ENCODE results near the gene NOS2.
"Not testable (repeated sequence)": the region's sequence is repeated elsewhere in the genome, so short reads cannot be mapped to it uniquely, and the experiment has no call there.

The NOS2 gene

GRCh38 chr17:27783440-27784350, 16.6 kb downstream of the NOS2 start:
- no peak for DNase-seq

- no peak for DNase-seq
Measured at GRCh38 chr17:27782791-27783206, 17.5 kb downstream of the NOS2 start.

- no peak for DNase-seq
Measured at GRCh38 chr17:27780828-27781404, 19.4 kb downstream of the NOS2 start.

GRCh38 chr17:27780092-27780827, 20.1 kb downstream of the NOS2 start:
- no peak for DNase-seq

- no peak for DNase-seq
Measured at GRCh38 chr17:27778183-27778582, 22.1 kb downstream of the NOS2 start.

GRCh38 chr17:27776882-27777624, 23.3 kb downstream of the NOS2 start:
- no peak for DNase-seq

- DNase-seq, result no peak
Measured at GRCh38 chr17:27771586-27771985, 28.7 kb downstream of the NOS2 start.

- DNase-seq, result no peak
Measured at GRCh38 chr17:27770877-27771276, 29.5 kb downstream of the NOS2 start.

GRCh38 chr17:27768858-27769410, 31.4 kb downstream of the NOS2 start:
- no peak for DNase-seq

GRCh38 chr17:27766438-27766837, 33.9 kb downstream of the NOS2 start:
- DNase-seq, result no peak

GRCh38 chr17:27765353-27765752, 35.0 kb downstream of the NOS2 start:
- DNase-seq, result no peak

GRCh38 chr17:27764589-27764988, 35.7 kb downstream of the NOS2 start:
- no peak for DNase-seq

- peak; percentile 52 for DNase-seq
Measured at GRCh38 chr17:27762527-27763305, 37.6 kb downstream of the NOS2 start.

- not testable (repeated sequence) for DNase-seq
Measured at GRCh38 chr17:27760931-27761330, 39.4 kb downstream of the NOS2 start.

GRCh38 chr17:27760069-27760885, 40.1 kb downstream of the NOS2 start:
- peak; percentile 76 for DNase-seq

- no peak for DNase-seq
Measured at GRCh38 chr17:27759528-27759927, 40.8 kb downstream of the NOS2 start.

- peak; percentile 71 for DNase-seq
Measured at GRCh38 chr17:27756467-27757371, 43.6 kb downstream of the NOS2 start.

GRCh38 chr17:27755706-27756466, 44.4 kb downstream of the NOS2 start:
- DNase-seq, result no peak

GRCh38 chr17:27754549-27754948, 45.8 kb downstream of the NOS2 start:
- DNase-seq, result no peak

Measured in eye (tissue), 1 donor.